MG63 (cell line): ENCODE data around the gene KRT27. TPM values are rescaled to one million over a fixed set of nuclear protein-coding genes. Genes with fewer than 3 reads are reported as not detected.

ENCODE experiments used
- DNase-seq: peaks from one replicate; pipeline ENCODE4 v3.0.0-alpha.2; 2020
- H3K27me3 ChIP-seq: fragments of 250-450 bp; sonication (Bioruptor Pico); 2 replicates; pipeline ENCODE4 v1.5.1; 2020; ENCODE audit warnings: mild to moderate bottlenecking, moderate library complexity
- H3K36me3 ChIP-seq: fragments of 250-450 bp; sonication (Bioruptor Pico); 2 replicates; pipeline ENCODE4 v1.5.1; 2020; ENCODE audit warnings: mild to moderate bottlenecking, moderate library complexity
- H3K4me3 ChIP-seq: fragments of 250-450 bp; sonication (Bioruptor Pico); 2 replicates; pipeline ENCODE4 v1.5.1; 2020; ENCODE audit warnings: mild to moderate bottlenecking, moderate library complexity
- H3K9me3 ChIP-seq: fragments of 250-450 bp; sonication (Bioruptor Pico); 2 replicates; pipeline ENCODE4 v1.5.1; 2020; ENCODE audit warnings: mild to moderate bottlenecking, moderate library complexity
- total RNA-seq: library from RNA; depleted of rRNA; stranded (reverse); fragments of >200 nt; shearing (Covaris generic); gene quantifications from 2 replicates; pipeline ENCODE4 v1.2.3, GENCODE V29; 2014; ENCODE audit warnings: low replicate concordance; rRNA removed

KRT27 gene
- total RNA-seq, 1 experiment from 2014 or later: not detected

- Histone ChIP-seq H3K27me3 (no peaks in the 10 kb centered on the region), H3K9me3 (no peaks in the 10 kb centered on the region), H3K36me3 (no peaks in the 10 kb centered on the region), H3K4me3 (no peak overlapping the region)
- DNase-seq: no peak
Measured at GRCh38 chr17:40730970-40731369, 51.4 kb downstream of the KRT27 start.

DNA sequence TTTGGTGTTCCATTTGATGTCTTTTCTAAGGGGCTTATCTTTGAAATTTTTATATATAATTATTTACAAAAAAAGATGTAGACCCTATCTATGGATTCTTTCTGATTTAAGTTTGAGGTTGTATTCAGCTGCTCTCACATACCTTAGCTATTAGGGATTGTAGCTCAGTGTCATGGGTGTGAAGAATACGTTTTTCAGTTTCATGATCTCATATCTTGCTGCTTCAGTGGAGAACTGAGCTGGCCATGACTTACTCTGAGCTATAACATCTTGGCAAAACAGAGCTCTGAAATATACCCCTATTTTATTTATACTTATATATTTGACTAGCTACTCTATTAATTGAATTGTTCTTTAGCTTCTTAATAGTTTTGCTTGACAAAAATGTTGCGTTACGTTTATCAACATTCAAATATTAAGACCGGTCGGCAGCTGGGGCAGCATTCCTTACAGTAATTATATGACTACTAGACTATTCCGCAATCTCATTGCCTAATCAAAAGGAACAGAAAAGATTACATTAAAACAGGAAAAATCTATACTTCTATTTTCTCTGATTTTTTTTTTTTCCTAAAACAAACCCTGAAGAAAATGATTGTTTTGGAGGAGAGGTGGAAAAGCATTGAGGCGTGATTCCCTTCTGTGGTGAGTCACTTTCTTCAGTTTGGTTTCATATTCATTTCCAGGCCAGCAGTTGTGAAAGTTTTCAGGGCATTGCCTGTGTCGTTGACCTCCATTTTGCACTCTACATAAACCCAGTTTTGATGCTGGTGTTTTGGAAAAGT is 54.7 kb downstream of the KRT27 start:
- peak; percentile 49 for DNase-seq
- H3K4me3 ChIP-seq: no peak overlapping the region
- no peaks in the 10 kb centered on the region for H3K36me3 ChIP-seq
- no peaks in the 10 kb centered on the region for H3K9me3 ChIP-seq
- H3K27me3 ChIP-seq: no peaks in the 10 kb centered on the region

GRCh38 chr17:40726919-40727318 is 55.4 kb downstream of the KRT27 start:
- H3K36me3 ChIP-seq: no peaks in the 10 kb centered on the region
- H3K4me3 ChIP-seq: no peak overlapping the region
- no peaks in the 10 kb centered on the region for H3K27me3 ChIP-seq
- DNase-seq: no peak
- H3K9me3 ChIP-seq: no peaks in the 10 kb centered on the region

Other genes with a start within 250 kb of the KRT27 start
- gene CCR7, start 217.1 kb downstream of the KRT27 start, total RNA-seq: not detected in 2 replicates
- gene SMARCE1, start 134.7 kb downstream of the KRT27 start, total RNA-seq: 57.9 and 83.9 TPM in 2 replicates
- 0.53 TPM in 1 of 2 replicates, not detected in the other for gene KRT222, start 117.4 kb downstream of the KRT27 start, total RNA-seq
- gene KRT24, start 78.8 kb downstream of the KRT27 start, total RNA-seq: not detected in 2 replicates
- gene KRT25, start 27.2 kb downstream of the KRT27 start, total RNA-seq: not detected in 2 replicates
- not detected in 2 replicates for gene KRT26, start 10.3 kb downstream of the KRT27 start, total RNA-seq
- gene KRT28, start 17.4 kb upstream of the KRT27 start, total RNA-seq: not detected in 2 replicates
- gene KRT10, start 40.1 kb upstream of the KRT27 start, total RNA-seq: 48.4 and 70.6 TPM in 2 replicates
- not detected in 2 replicates for gene KRT12, start 84.7 kb upstream of the KRT27 start, total RNA-seq
- not detected in 2 replicates for gene KRT20, start 102.7 kb upstream of the KRT27 start, total RNA-seq
- gene KRT23, start 155.1 kb upstream of the KRT27 start, total RNA-seq: 0.07 TPM in 1 of 2 replicates, not detected in the other
- gene KRT39, start 184.4 kb upstream of the KRT27 start, total RNA-seq: not detected in 2 replicates
- not detected in 2 replicates for gene KRT40, start 201.8 kb upstream of the KRT27 start, total RNA-seq
- gene KRTAP3-3, start 211.6 kb upstream of the KRT27 start, total RNA-seq: not detected in 2 replicates
- not detected in 2 replicates for gene KRTAP3-2, start 217.4 kb upstream of the KRT27 start, total RNA-seq
- not detected in 2 replicates for gene KRTAP3-1, start 226.6 kb upstream of the KRT27 start, total RNA-seq
- 1.2 and 3.2 TPM in 2 replicates for gene KRTAP1-5, start 244.7 kb upstream of the KRT27 start, total RNA-seq
- not detected in 2 replicates for gene KRTAP1-4, start 247.6 kb upstream of the KRT27 start, total RNA-seq